ENCODE measurements around the gene SLC25A4. TPM values are rescaled to one million over a fixed set of nuclear protein-coding genes. Genes with fewer than 3 reads are reported as not detected.

Gene SLC25A4
- total and polyA plus RNA-seq, 10 of the 15 experiments (the other 5 are each of a cell fraction or from before 2014, with no cell fraction given), result 12.6 to 161 (median 38.2) TPM

GRCh38 chr4:185183622-185184281 lies 40.7 kb downstream of the SLC25A4 start (continued):
- TF ChIP-seq TCF12 (IDR thresholded peaks at IDR 0.05; ENCODE audit: low read depth, low read length) (no peak), SP1 (IDR thresholded peaks at IDR 0.05; ENCODE audit: low read depth, low read length) (no peak), RB1 (IDR thresholded peaks at IDR 0.05; ENCODE audit: borderline replicate concordance) (no peak), JUNB (IDR thresholded peaks at IDR 0.05) (no peak), FOS (IDR thresholded peaks at IDR 0.05; ENCODE audit: borderline replicate concordance, extremely low read depth, insufficient read length) (no peak), ZZZ3 (IDR thresholded peaks at IDR 0.05; ENCODE audit: control insufficient read depth, insufficient read length, low read depth) (no peak), ZNF622 (IDR thresholded peaks at IDR 0.05) (no peak), MEF2B (IDR thresholded peaks at IDR 0.05; ENCODE audit: partially characterized antibody, poor library complexity, severe bottlenecking) (no peak), MXI1 (IDR thresholded peaks at IDR 0.05; ENCODE audit: low read depth, low read length) (peak; percentile 34; the same call in 1 of the 2 replicates), MYB (IDR thresholded peaks at IDR 0.05; ENCODE audit: borderline replicate concordance, low read depth, low read length) (no peak), YY1 (IDR thresholded peaks at IDR 0.05; ENCODE audit: low read depth, low read length) (0 out of 2 replicates have a peak, but pooled peaks have one; percentile 48), NFYB (IDR thresholded peaks at IDR 0.05; ENCODE audit: insufficient read depth, low read depth, low read length) (no peak), HDAC2 (IDR thresholded peaks at IDR 0.05) (no peak), KLF5 (IDR thresholded peaks at IDR 0.05; ENCODE audit: partially characterized antibody) (no peak)
- TF ChIP-seq, protein P1, sequence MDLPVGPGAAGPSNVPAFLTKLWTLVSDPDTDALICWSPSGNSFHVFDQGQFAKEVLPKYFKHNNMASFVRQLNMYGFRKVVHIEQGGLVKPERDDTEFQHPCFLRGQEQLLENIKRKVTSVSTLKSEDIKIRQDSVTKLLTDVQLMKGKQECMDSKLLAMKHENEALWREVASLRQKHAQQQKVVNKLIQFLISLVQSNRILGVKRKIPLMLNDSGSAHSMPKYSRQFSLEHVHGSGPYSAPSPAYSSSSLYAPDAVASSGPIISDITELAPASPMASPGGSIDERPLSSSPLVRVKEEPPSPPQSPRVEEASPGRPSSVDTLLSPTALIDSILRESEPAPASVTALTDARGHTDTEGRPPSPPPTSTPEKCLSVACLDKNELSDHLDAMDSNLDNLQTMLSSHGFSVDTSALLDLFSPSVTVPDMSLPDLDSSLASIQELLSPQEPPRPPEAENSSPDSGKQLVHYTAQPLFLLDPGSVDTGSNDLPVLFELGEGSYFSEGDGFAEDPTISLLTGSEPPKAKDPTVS (IDR thresholded peaks at IDR 0.05; ENCODE audit: low read depth, low read length), result no peak
- TF ChIP-seq, protein P2, sequence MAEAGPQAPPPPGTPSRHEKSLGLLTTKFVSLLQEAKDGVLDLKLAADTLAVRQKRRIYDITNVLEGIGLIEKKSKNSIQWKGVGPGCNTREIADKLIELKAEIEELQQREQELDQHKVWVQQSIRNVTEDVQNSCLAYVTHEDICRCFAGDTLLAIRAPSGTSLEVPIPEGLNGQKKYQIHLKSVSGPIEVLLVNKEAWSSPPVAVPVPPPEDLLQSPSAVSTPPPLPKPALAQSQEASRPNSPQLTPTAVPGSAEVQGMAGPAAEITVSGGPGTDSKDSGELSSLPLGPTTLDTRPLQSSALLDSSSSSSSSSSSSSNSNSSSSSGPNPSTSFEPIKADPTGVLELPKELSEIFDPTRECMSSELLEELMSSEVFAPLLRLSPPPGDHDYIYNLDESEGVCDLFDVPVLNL (IDR thresholded peaks at IDR 0.05; ENCODE audit: low read depth, low read length), result no peak
- TF ChIP-seq, protein P3, sequence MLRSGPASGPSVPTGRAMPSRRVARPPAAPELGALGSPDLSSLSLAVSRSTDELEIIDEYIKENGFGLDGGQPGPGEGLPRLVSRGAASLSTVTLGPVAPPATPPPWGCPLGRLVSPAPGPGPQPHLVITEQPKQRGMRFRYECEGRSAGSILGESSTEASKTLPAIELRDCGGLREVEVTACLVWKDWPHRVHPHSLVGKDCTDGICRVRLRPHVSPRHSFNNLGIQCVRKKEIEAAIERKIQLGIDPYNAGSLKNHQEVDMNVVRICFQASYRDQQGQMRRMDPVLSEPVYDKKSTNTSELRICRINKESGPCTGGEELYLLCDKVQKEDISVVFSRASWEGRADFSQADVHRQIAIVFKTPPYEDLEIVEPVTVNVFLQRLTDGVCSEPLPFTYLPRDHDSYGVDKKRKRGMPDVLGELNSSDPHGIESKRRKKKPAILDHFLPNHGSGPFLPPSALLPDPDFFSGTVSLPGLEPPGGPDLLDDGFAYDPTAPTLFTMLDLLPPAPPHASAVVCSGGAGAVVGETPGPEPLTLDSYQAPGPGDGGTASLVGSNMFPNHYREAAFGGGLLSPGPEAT (IDR thresholded peaks at IDR 0.05; ENCODE audit: low read depth), result no peak
